Measurements from ENCODE around the gene INSRR. TPM values are rescaled to one million over a fixed set of nuclear protein-coding genes. Genes with fewer than 3 reads are reported as not detected.

The INSRR gene
- total and polyA plus RNA-seq, 9 of the 15 experiments (the other 6 are each of a cell fraction or from before 2014, with no cell fraction given), result 0.03 to 0.18 (median 0.06) TPM; not detected in 3

- TF ChIP-seq RAD21 (CRISPR knock-in tag; conservative IDR thresholded peaks at IDR 0.05 in 1 of 2, IDR thresholded peaks at IDR 0.05 in 1 of 2) (no peak), RBBP5 (IDR thresholded peaks at IDR 0.05; ENCODE audit: borderline replicate concordance, insufficient read depth, low read length, poor library complexity, severe bottlenecking) (peak; percentile 15), CREB1 (IDR thresholded peaks at IDR 0.05) (no peak), CREB1 (CRISPR knock-in tag; IDR thresholded peaks at IDR 0.05) (no peak), CTCFL (IDR thresholded peaks at IDR 0.05; ENCODE audit: borderline replicate concordance, insufficient read depth, low read depth, low read length, poor library complexity, severe bottlenecking) (no peak), CHCHD3 (CRISPR knock-in tag; IDR thresholded peaks at IDR 0.05) (no peak), KAT8 (IDR thresholded peaks at IDR 0.05; ENCODE audit: low read depth) (no peak), LARP7 (IDR thresholded peaks at IDR 0.05) (0 out of 2 replicates have a peak, but pooled peaks have one; percentile 62), CBX1 (IDR thresholded peaks at IDR 0.05; ENCODE audit: low read depth) (no peak), MTA2 (IDR thresholded peaks at IDR 0.05; ENCODE audit: low read depth) (no peak), ZNF165 (CRISPR knock-in tag; IDR thresholded peaks at IDR 0.05; ENCODE audit: borderline replicate concordance) (no peak), MAZ (CRISPR knock-in tag; conservative IDR thresholded peaks at IDR 0.05 in 1 of 2, IDR thresholded peaks at IDR 0.05 in 1 of 2) (no peak; a peak in 1 of 4 replicates)
- TF ChIP-seq, protein P1, sequence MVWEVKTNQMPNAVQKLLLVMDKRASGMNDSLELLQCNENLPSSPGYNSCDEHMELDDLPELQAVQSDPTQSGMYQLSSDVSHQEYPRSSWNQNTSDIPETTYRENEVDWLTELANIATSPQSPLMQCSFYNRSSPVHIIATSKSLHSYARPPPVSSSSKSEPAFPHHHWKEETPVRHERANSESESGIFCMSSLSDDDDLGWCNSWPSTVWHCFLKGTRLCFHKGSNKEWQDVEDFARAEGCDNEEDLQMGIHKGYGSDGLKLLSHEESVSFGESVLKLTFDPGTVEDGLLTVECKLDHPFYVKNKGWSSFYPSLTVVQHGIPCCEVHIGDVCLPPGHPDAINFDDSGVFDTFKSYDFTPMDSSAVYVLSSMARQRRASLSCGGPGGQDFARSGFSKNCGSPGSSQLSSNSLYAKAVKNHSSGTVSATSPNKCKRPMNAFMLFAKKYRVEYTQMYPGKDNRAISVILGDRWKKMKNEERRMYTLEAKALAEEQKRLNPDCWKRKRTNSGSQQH (CRISPR knock-in tag; IDR thresholded peaks at IDR 0.05), result 0 out of 2 replicates have a peak, but pooled peaks have one; percentile 27
- TF ChIP-seq, protein P2, sequence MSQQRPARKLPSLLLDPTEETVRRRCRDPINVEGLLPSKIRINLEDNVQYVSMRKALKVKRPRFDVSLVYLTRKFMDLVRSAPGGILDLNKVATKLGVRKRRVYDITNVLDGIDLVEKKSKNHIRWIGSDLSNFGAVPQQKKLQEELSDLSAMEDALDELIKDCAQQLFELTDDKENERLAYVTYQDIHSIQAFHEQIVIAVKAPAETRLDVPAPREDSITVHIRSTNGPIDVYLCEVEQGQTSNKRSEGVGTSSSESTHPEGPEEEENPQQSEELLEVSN (IDR thresholded peaks at IDR 0.05; ENCODE audit: borderline replicate concordance in 1 of 2, extremely low read depth in 1 of 2, insufficient read depth in 1 of 2, insufficient read length in 1 of 2, low read depth in 1 of 2, low read length in 1 of 2, poor library complexity in 1 of 2, severe bottlenecking in 1 of 2), result no peak
- TF ChIP-seq, protein P3, sequence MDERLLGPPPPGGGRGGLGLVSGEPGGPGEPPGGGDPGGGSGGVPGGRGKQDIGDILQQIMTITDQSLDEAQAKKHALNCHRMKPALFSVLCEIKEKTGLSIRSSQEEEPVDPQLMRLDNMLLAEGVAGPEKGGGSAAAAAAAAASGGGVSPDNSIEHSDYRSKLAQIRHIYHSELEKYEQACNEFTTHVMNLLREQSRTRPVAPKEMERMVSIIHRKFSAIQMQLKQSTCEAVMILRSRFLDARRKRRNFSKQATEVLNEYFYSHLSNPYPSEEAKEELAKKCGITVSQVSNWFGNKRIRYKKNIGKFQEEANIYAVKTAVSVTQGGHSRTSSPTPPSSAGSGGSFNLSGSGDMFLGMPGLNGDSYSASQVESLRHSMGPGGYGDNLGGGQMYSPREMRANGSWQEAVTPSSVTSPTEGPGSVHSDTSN (CRISPR knock-in tag; IDR thresholded peaks at IDR 0.05; ENCODE audit: low read depth), result no peak
- TF ChIP-seq, protein P3 (tag; conservative IDR thresholded peaks at IDR 0.05; ENCODE audit: low read depth), result peak; percentile 11; the same call in 1 of the 2 replicates
- TF ChIP-seq, protein P4, sequence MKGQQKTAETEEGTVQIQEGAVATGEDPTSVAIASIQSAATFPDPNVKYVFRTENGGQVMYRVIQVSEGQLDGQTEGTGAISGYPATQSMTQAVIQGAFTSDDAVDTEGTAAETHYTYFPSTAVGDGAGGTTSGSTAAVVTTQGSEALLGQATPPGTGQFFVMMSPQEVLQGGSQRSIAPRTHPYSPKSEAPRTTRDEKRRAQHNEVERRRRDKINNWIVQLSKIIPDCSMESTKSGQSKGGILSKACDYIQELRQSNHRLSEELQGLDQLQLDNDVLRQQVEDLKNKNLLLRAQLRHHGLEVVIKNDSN (CRISPR knock-in tag; IDR thresholded peaks at IDR 0.05), result no peak
- TF ChIP-seq, protein P5, sequence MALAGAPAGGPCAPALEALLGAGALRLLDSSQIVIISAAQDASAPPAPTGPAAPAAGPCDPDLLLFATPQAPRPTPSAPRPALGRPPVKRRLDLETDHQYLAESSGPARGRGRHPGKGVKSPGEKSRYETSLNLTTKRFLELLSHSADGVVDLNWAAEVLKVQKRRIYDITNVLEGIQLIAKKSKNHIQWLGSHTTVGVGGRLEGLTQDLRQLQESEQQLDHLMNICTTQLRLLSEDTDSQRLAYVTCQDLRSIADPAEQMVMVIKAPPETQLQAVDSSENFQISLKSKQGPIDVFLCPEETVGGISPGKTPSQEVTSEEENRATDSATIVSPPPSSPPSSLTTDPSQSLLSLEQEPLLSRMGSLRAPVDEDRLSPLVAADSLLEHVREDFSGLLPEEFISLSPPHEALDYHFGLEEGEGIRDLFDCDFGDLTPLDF (CRISPR knock-in tag; IDR thresholded peaks at IDR 0.05), result no peak
These were observed 361 bp downstream of the INSRR start (continued) for GRCh38 chr1:156858555-156858956.

All from K562 (cell line).